CD4-positive, alpha-beta T cell (primary cell): ENCODE results near the gene TPSG1. TPM values are rescaled to one million over a fixed set of nuclear protein-coding genes. Genes with fewer than 3 reads are reported as not detected.

Experiments used
- ATAC-seq: fragments of 200-7000 bp; cut with Tn5 transposase; one replicate; pipeline ENCODE4 v1.10.0; 2022; ENCODE audit warnings: mild to moderate bottlenecking; ENCODE audit not compliant: poor library complexity
- CTCF ChIA-PET: fragments of 350-600 bp; sonication (Branson Sonifier 250); formaldehyde crosslinking; loops from one replicate; lab custom pipeline; 2021; ENCODE audit warnings: antibody characterized with exemption, inconsistent platforms; lab: Charles Lee
- POLR2A ChIA-PET: fragments of 350-600 bp; sonication (Branson Sonifier 250); formaldehyde crosslinking; loops from one replicate; lab custom pipeline; 2021; ENCODE audit warnings: antibody characterized with exemption, inconsistent platforms; lab: Charles Lee
- DNase-seq, 14 experiments: peaks; one replicate each; pipeline ENCODE4 v3.0.0-alpha.2; 2013 to 2020; ENCODE audit warnings: mixed read lengths in 2 of 14
- H3K27ac ChIP-seq, 2 donors: one replicate each; pipeline versions ENCODE4 v1.5.1 to v1.7.0; 2013; ENCODE audit warnings: low read length in 2 of 2, low read depth in 1 of 2, mild to moderate bottlenecking in 1 of 2
- H3K27me3 ChIP-seq, 2 experiments: 1 replicate in 1 of 2; 2 replicates in 1 of 2; pipeline versions ENCODE4 v1.6.1 to v1.7.0; 2013; ENCODE audit warnings: low read length in 2 of 2, control low read depth in 1 of 2, mild to moderate bottlenecking in 1 of 2, moderate library complexity in 1 of 2; ENCODE audit not compliant: insufficient read depth in 2 of 2, control insufficient read depth in 1 of 2
- H3K36me3 ChIP-seq: one replicate; pipeline ENCODE4 v1.6.1; 2013; ENCODE audit warnings: low read length, control low read depth; ENCODE audit not compliant: insufficient read depth
- H3K4me1 ChIP-seq: one replicate; pipeline ENCODE4 v1.6.1; 2013; ENCODE audit warnings: low read length, control low read depth; ENCODE audit not compliant: insufficient read depth
- H3K4me3 ChIP-seq: one replicate; pipeline ENCODE4 v1.5.1; 2013; ENCODE audit warnings: mild to moderate bottlenecking, low read length, moderate library complexity
- H3K9me3 ChIP-seq, 2 experiments: 1 replicate in 1 of 2; 2 replicates in 1 of 2; pipeline versions ENCODE4 v1.6.1 to v1.7.0; 2013; ENCODE audit warnings: low read length in 2 of 2, mild to moderate bottlenecking in 2 of 2, control low read depth in 1 of 2, moderate library complexity in 1 of 2; ENCODE audit not compliant: control insufficient read depth in 1 of 2, insufficient read depth in 1 of 2
- H3K27ac Mint-ChIP-seq: one replicate; pipeline ENCODE4 v1.8.0; 2020; ENCODE audit warnings: mixed read lengths
- H3K27me3 Mint-ChIP-seq: one replicate; pipeline ENCODE4 v1.8.0; 2021; ENCODE audit warnings: mixed read lengths
- H3K36me3 Mint-ChIP-seq: one replicate; pipeline ENCODE4 v1.8.0; 2021; ENCODE audit warnings: low read depth, mixed read lengths
- H3K4me1 Mint-ChIP-seq: one replicate; pipeline ENCODE4 v1.8.0; 2021; ENCODE audit warnings: low read depth, mixed read lengths
- H3K4me3 Mint-ChIP-seq: one replicate; pipeline ENCODE4 v1.8.0; 2020; ENCODE audit warnings: mild to moderate bottlenecking, mixed read lengths
- H3K9me3 Mint-ChIP-seq: one replicate; pipeline ENCODE4 v1.8.0; 2020; ENCODE audit warnings: mixed read lengths
- intact Hi-C, 2 experiments: fragments of 100-400 bp; cut with DNase I in 1 of 2; cut with micrococcal nuclease in 1 of 2; formaldehyde crosslinking; loops; one replicate each; pipeline versions ENCODE4 v1.15.1 to v1.9.0; 2023 to 2025; cut with DNase I, micrococcal nuclease
- total RNA-seq, 174 experiments: library from RNA in 2 of 174; stranded (reverse) in 2 of 174; gene quantifications; one replicate each; pipeline ENCODE4 v1.2.3 and lab custom pipeline; 2021 to 2026
- TF ChIP-seq, protein P1 (sequence below): fragments of 200-600 bp; IDR thresholded peaks from one replicate; pipeline ENCODE4 v1.8.0; 2022; ENCODE audit warnings: antibody characterized with exemption, mild to moderate bottlenecking

Gene TPSG1
- total RNA-seq, 2 experiments from 2014 or later, result not detected

DNA sequence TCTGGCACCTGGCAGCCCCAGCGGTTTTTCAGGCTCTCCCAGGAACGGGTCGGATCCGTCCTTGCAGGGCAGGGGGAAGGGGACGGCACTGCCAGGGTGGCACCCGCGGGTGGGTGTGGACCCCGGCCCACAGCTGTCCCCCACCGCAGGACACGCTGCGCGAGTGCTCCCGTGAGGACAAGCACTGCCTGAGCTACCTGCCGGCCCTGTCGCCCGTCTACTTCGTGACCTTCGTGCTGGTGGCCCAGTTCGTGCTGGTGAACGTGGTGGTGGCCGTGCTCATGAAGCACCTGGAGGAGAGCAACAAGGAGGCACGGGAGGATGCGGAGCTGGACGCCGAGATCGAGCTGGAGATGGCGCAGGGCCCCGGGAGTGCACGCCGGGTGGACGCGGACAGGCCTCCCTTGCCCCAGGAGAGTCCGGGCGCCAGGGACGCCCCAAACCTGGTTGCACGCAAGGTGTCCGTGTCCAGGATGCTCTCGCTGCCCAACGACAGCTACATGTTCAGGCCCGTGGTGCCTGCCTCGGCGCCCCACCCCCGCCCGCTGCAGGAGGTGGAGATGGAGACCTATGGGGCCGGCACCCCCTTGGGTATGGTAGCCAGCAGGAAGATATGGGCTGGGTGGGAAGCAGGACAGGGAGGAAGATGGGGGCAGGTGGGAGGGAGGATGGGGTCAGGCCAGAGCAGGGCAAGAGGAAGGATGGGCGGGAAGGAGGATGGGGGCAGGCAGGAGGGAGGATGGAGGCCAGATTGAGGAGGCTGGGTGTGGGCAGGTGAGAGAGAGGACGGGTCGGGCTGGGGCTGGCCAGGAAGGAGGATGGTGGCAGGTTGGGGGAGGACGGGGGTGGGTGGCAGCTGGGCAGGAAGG, 6.8 kb downstream of the TPSG1 start:
- H3K9me3 ChIP-seq, result no peaks in the 10 kb centered on the region
- ATAC-seq, result no peak
- no peaks in the 10 kb centered on the region for H3K4me1 Mint-ChIP-seq
- H3K36me3 ChIP-seq, result no peaks in the 10 kb centered on the region
- no peaks in the 10 kb centered on the region for H3K27me3 ChIP-seq
- DNase-seq, result no peak
- TF ChIP-seq, protein P1, sequence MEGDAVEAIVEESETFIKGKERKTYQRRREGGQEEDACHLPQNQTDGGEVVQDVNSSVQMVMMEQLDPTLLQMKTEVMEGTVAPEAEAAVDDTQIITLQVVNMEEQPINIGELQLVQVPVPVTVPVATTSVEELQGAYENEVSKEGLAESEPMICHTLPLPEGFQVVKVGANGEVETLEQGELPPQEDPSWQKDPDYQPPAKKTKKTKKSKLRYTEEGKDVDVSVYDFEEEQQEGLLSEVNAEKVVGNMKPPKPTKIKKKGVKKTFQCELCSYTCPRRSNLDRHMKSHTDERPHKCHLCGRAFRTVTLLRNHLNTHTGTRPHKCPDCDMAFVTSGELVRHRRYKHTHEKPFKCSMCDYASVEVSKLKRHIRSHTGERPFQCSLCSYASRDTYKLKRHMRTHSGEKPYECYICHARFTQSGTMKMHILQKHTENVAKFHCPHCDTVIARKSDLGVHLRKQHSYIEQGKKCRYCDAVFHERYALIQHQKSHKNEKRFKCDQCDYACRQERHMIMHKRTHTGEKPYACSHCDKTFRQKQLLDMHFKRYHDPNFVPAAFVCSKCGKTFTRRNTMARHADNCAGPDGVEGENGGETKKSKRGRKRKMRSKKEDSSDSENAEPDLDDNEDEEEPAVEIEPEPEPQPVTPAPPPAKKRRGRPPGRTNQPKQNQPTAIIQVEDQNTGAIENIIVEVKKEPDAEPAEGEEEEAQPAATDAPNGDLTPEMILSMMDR, result no peak
- no peaks in the 10 kb centered on the region for H3K36me3 Mint-ChIP-seq
- H3K4me3 Mint-ChIP-seq, result no peak overlapping the region
- H3K9me3 Mint-ChIP-seq, result no peaks in the 10 kb centered on the region
- H3K4me3 ChIP-seq, result no peak overlapping the region
- intact Hi-C loops, result no loop called here
- ChIA-PET POLR2A (no interaction called here), CTCF (no interaction called here)
- no peak overlapping the region for H3K27ac ChIP-seq
- no peaks in the 10 kb centered on the region for H3K27me3 Mint-ChIP-seq
- H3K4me1 ChIP-seq, result no peaks in the 10 kb centered on the region
- H3K27ac Mint-ChIP-seq, result no peak overlapping the region

DNA sequence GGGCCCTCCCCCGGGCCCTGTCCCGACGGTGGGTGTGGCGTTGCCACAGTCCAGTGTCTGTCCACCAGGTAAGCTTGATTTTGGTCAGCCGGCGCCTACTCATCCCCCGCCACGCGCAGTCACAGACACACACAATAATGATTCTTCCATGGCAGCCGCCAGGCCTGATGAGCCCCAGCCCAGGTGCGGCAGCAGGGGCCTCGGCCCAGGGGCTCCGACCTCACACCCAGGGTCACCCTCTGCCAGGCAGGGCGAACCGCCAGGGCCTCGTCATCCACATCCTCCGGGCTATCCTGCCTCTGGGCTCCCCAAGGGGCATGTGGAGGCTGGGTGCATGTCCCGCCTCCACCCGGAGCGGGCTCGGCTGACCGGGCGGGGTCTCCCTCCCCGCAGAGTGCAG, 7.5 kb downstream of the TPSG1 start:
- Mint-ChIP-seq H3K9me3 (no peaks in the 10 kb centered on the region), H3K36me3 (no peaks in the 10 kb centered on the region), H3K27me3 (no peaks in the 10 kb centered on the region), H3K4me1 (no peaks in the 10 kb centered on the region), H3K4me3 (no peak overlapping the region), H3K27ac (no peak overlapping the region)
- ATAC-seq, result no peak
- ChIA-PET POLR2A (no interaction called here), CTCF (no interaction called here)
- Histone ChIP-seq H3K9me3 (no peaks in the 10 kb centered on the region), H3K27me3 (no peaks in the 10 kb centered on the region), H3K27ac (no peak overlapping the region), H3K36me3 (no peaks in the 10 kb centered on the region), H3K4me3 (no peak overlapping the region), H3K4me1 (no peaks in the 10 kb centered on the region)
- no peak for DNase-seq
- intact Hi-C loops, result no loop called here
- TF ChIP-seq, protein P1, result no peak

DNA sequence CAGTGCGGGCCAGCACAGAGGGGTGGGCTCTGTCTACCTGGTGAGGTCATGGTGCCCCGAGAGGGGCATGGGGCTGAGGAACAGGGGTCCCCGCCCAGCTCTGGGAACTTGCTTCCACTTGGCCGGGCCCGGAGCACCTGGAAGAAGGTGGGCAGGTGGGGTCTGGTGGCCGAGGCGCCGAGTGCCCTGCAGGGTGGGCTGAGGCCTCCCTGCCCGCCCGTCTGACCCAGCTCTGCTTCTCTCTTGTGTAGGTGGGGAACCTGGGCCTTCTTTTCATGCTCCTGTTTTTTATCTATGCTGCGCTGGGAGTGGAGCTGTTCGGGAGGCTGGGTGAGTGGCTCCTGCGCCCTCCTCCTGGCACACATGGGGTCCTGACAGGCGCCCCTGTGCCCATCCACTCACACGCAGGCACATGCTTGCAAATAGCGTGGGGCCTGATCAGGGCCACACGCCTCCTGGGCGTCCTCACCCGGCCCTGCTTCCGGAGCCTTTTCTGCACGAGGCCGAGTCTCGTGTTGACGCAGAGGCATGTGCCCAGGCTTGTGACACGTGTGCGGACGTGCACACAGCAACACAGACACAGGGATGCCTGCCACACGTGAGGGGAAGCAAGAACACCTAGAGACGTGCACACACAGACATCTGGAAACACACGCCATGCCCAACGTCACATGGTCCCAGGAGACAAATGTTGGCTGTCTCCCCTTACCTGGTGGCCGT, 8.2 kb downstream of the TPSG1 start:
- no peak for DNase-seq
- H3K4me1 ChIP-seq, result no peaks in the 10 kb centered on the region
- ATAC-seq, result no peak
- H3K27ac ChIP-seq, result no peak overlapping the region
- intact Hi-C loops, result no loop called here
- Mint-ChIP-seq H3K27ac (no peak overlapping the region), H3K4me3 (no peak overlapping the region), H3K36me3 (no peaks in the 10 kb centered on the region), H3K4me1 (no peaks in the 10 kb centered on the region), H3K27me3 (no peaks in the 10 kb centered on the region), H3K9me3 (no peaks in the 10 kb centered on the region)
- TF ChIP-seq, protein P1, result no peak
- H3K4me3 ChIP-seq, result no peak overlapping the region
- ChIA-PET CTCF (no interaction called here), POLR2A (no interaction called here)
- no peaks in the 10 kb centered on the region for H3K9me3 ChIP-seq
- no peaks in the 10 kb centered on the region for H3K36me3 ChIP-seq
- no peaks in the 10 kb centered on the region for H3K27me3 ChIP-seq
